Measurements from ENCODE around the gene MCRIP2. TPM values are rescaled to one million over a fixed set of nuclear protein-coding genes. Genes with fewer than 3 reads are reported as not detected.

MCRIP2 gene
- total and polyA plus RNA-seq, 9 of the 15 experiments (the other 6 are each of a cell fraction or from before 2014, with no cell fraction given): 0.80 to 120 (median 35.2) TPM

- TF ChIP-seq IRF9 (tag; IDR thresholded peaks at IDR 0.05) (no peak), ATF7 (IDR thresholded peaks at IDR 0.05) (peak; percentile 45; the same call in 1 of the 2 replicates), ZFP1 (CRISPR knock-in tag; IDR thresholded peaks at IDR 0.05) (no peak), CBFA2T2 (conservative IDR thresholded peaks at IDR 0.05) (no peak), ZNF274 (IDR thresholded peaks at IDR 0.05; ENCODE audit: borderline replicate concordance, low read depth, low read length) (no peak), NFIC (IDR thresholded peaks at IDR 0.05) (0 out of 2 replicates have a peak, but pooled peaks have one; percentile 17), ZC3H11A (IDR thresholded peaks at IDR 0.05; ENCODE audit: low read depth, low read length) (no peak), ZNF592 (IDR thresholded peaks at IDR 0.05) (no peak), PKNOX1 (IDR thresholded peaks at IDR 0.05) (peak; percentile 59; the same call in 1 of the 2 replicates), ZNF444 (CRISPR knock-in tag; IDR thresholded peaks at IDR 0.05) (no peak), E2F8 (IDR thresholded peaks at IDR 0.05; ENCODE audit: low read depth, partially characterized antibody) (no peak), FOXM1 (IDR thresholded peaks at IDR 0.05; ENCODE audit: low read depth) (no peak), FOXM1 (CRISPR knock-in tag; IDR thresholded peaks at IDR 0.05; ENCODE audit: low read depth) (0 out of 2 replicates have a peak, but pooled peaks have one; percentile 48), FOXK2 (conservative IDR thresholded peaks at IDR 0.05 in 1 of 2, IDR thresholded peaks at IDR 0.05 in 1 of 2; ENCODE audit: low read depth in 2 of 2) (peak; percentile 64 to 65; a peak in 2 of 4 replicates), ILK (tag; IDR thresholded peaks at IDR 0.05; ENCODE audit: borderline replicate concordance, low read depth) (no peak), HNRNPUL1 (IDR thresholded peaks at IDR 0.05; ENCODE audit: low read length) (no peak), HDAC6 (IDR thresholded peaks at IDR 0.05; ENCODE audit: low read depth, low read length) (no peak), GTF2F1 (IDR thresholded peaks at IDR 0.05; ENCODE audit: low read depth, low read length) (no peak)
These were observed 53.9 kb downstream of the MCRIP2 start (continued) for GRCh38 chr16:695355-696089.
